GM18519 (cell line): ENCODE measurements around the gene ZNF362.

Source experiments
- ATAC-seq: cut with Tn5 transposase; IDR thresholded peaks from one replicate; pipeline ENCODE4 v1.9.1; 2021; ENCODE audit warnings: mild to moderate bottlenecking, moderate library complexity; ENCODE audit not compliant: unreplicated experiment, low FRiP score

Gene ZNF362

GRCh38 chr1:33322870-33323585, 66.7 kb downstream of the ZNF362 start:
- no peak for ATAC-seq

DNA sequence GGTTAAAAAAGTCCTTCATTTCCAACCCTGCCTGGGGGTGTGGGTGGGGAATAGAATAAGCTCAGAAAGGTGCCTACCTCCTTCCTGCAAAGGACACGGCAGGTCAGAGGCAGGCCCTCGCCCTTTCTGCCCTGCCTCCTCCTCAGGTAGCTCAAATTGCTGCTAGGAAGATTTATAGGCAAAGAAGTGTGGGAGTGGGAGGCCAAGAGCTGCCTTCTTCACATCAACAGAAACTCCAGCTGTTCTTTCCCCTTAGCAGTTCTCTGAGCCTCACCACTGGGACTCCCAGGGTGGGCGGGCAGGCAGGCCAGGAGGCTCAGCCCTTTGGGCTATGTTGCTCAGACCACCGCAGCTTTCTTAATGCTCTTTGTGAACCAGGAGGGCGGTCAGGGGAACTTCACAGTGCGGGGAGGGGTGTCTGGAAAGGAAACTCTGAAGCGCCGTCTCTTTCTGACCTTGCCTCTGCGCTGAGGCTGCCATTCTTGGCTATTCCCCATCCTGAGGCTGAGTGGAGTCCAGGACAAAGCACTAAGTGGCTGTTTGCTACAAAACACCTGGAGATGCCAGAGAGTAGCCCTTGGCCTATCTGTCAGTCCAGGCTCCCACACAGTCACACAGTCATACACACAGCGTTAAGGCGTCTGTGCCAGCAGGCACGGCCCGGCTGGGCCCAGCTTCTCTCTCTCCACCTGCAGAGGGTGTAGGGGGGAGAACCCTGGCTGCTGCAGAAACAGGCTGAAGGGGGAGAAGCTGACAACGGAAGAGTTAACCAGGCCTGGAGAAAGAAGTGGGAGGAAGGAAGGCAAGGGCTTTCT, 67.6 kb downstream of the ZNF362 start:
- ATAC-seq = no peak

- ATAC-seq = no peak
Observed at GRCh38 chr1:33324677-33325575, 68.6 kb downstream of the ZNF362 start.

DNA sequence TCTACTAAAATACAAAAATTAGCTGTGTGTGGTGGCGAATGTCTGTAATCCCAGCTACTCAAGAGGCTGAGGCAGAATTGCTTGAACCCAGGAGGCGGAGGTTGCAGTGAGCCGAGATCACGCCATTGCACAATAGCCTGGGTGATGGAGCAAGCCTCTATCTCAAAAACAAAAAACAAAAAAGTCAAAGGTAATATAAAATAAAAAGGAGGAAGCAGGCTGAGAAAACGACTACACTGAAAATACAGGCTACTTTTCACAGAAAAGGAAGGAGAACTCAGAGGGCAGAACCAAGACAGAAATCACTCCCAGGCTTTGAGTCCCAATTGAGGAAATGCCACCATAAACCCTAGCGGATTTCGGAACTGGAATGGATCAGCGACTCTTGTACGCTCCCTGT, 70.5 kb downstream of the ZNF362 start:
- no peak for ATAC-seq

GRCh38 chr1:33327587-33328325, 71.5 kb downstream of the ZNF362 start:
- ATAC-seq = no peak

DNA sequence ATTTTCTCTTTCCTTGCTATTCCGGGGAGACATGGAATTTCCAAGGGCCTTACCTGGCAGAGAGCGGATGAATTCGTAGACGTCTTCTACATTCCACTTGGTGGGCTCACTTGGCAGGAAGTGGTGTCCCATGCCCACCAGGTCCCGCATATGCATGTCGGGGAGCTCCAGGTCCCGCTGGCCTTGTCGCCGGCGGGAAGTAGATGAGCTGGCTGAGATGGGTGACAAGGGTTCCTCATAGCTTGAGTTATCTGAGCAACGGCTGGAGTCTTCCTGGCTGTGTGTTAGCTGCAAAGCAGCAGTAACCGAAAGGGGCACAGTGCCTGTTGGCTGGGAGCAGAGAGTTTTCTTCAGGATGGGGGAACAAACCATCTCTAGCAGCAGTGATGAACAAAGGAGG, 72.5 kb downstream of the ZNF362 start:
- no peak for ATAC-seq

GRCh38 chr1:33329600-33330305, 73.5 kb downstream of the ZNF362 start:
- ATAC-seq = no peak

GRCh38 chr1:33330361-33330890, 74.1 kb downstream of the ZNF362 start:
- no peak for ATAC-seq

- no peak for ATAC-seq
Observed at GRCh38 chr1:33330906-33331305, 74.6 kb downstream of the ZNF362 start.

DNA sequence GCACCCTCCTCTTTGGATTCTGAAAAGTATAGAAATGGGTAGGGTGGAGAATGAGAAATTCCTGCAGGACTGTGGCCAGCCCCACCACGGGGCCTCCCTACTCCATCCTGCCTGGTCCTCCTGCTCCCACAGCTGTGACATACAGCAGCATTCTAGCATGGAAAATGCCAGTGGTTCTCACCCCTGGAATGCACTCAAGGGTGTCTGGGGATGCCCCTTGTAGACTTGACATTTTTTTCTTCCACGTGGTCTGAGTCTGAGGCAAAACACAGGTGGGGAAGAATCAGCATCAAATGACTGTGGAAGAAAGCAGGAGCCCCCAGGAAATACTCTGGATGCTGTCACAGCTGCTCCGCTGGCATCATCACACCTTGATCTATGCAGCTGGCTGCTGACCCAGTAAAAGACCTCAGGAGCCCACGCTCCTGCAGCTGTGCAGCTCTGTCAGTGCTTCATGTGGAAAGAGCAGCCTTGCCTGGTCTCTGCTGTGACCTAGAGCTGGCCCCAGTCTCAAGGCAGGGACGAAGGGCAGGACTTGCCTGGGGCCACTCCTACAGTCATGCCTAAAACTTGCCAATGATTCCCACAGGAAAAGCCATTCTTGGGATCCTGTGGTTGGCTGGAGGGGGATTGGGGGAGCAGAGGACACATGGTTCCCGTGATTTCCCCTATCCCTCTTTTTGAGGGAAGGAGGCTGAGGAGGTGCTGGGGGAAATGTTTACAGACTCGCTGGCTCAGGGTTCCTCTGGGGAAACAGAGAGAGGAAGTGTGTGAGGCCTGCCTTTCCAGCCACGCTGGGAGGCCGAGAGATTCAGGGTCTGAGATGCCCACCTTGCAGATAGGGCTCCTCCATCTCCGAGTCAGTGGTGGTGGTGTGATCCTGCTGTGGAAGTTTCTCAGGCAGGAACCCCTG, 75.4 kb downstream of the ZNF362 start:
- ATAC-seq = no peak

GRCh38 chr1:33332357-33332789, 76.1 kb downstream of the ZNF362 start:
- ATAC-seq = no peak

DNA sequence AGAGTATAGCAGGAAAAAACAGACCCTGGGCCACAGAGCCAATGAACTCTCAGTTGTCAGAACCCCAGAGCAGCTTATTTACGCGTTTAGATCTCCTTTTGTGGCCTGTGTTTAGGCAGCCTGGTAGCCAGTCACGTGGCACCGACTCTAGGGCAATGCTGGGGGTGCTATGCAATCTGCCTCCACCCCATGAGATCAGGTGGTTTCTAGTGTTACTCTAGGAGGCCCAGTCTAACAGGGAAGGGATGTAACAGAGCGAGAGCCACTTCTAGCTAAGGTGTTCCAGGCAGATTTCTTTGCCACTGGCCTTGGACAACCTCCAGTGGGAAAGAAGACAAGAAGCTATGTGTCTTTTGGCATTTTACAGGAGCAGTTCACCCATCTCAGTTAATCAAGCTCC, 76.6 kb downstream of the ZNF362 start:
- no peak for ATAC-seq

DNA sequence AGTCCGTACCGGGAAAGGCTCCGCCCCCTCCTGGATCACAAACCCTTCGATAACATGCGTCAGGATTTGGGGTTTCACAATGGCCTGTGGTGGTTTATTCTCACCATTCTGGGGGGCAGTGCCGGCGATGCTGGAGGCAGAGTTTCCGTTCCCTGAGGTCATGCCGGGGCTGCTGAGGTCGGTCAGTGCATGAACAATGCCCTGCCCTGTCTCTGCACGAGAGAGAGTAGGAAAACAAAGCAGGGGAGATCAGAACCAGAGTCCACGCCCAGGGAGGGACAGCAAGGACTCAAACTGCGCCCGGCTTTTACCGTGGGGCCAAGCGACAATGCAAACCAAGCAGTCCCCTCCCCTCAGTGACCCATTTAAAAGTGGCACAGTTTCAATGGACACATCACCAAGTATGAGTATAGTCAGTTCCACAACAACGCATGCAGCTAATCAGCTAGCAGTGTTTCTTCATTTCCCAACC, 77.8 kb downstream of the ZNF362 start:
- ATAC-seq = no peak

DNA sequence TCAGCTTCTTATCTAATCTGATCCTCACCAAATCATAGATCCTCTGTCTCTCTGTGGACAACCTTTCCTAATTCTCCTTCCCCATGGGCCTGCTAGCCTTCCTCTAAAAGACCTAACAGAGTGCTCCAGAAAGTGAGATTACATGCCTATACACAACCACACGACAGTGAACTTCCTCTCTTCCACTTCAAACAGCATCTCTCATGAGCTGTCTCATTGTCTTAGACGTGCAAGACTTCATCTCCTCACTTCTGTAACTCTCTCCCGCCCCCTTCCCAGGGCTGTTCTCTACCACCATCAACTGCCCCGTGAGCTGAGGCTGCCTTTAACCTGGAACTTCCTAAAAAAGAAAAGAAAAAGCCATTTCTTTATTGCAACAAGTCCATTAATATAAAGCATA, 78.7 kb downstream of the ZNF362 start:
- no peak for ATAC-seq

DNA sequence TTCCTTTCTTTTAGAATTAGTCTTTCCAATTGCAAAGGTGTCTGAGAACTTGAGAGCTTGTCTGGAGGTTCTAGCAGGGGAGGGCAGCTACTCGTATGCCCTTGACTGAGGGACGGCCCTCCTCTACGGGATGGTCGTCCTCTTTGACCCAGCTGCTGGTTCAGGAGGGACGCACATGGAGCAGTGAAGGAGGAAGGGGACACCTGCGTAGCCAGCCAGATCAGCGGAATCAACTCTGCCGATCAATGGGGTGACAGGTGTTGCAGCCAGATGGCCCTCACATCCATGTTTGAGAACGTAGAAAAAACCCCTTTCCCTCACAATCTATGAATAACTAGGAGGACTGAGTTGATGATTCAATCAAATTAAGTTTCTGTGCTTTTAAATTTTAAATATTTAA, 80.3 kb downstream of the ZNF362 start:
- no peak for ATAC-seq

DNA sequence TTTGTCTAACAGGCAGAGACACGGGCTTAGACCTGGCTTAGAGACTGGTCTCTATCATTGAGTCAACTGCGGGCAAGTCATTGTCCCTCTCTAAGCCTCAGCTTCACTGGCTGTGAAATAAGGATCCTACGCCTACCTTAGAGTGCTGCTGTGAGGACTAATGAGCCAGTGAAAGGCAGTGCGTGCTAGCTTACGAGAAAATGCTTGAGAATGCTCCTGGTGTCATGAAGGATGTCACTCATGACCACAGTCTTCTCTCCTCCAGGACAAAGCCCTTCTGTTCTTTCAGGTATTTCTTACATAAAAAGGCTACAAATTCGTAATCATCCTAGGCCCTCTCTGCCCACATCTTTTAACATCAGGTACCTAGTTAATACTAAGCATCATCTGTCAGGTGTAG, 81.1 kb downstream of the ZNF362 start:
- no peak for ATAC-seq

DNA sequence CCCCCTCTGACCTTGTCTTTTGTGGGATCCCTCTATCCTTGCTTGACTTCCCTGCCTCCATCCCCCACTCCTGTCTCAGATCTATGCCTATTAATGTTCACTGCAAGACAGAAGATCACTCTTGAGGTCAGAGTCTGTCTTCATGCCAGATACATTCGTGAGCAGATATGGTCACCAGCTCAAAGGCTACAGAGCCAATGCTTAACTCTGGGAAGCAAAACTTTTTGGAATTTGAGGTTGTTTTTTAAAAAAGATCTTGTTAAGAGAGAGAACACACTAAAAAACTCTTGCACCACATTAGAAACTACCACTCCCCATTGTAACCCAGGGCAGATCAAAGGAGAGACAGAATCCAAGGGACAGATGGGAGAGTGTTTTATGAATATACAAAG, 81.8 kb downstream of the ZNF362 start:
- ATAC-seq = no peak
